CD14-positive monocyte (primary cell): Measurements from ENCODE around the gene TMEM135. TPM values are rescaled to one million over a fixed set of nuclear protein-coding genes. Genes with fewer than 3 reads are reported as not detected.

Experiments
- DNase-seq, 3 donors: peaks; one replicate each; pipeline ENCODE4 v3.0.0-alpha.2; 2011 to 2022
- H2AFZ ChIP-seq: 2 replicates; pipeline ENCODE4 v1.6.0; 2012; ENCODE audit warnings: mild to moderate bottlenecking, low read depth, low read length, inconsistent platforms; ENCODE audit not compliant: insufficient read depth, poor library complexity, severe bottlenecking
- H3K27ac ChIP-seq, 2 donors: 1 replicate in 1 of 2; 2 replicates in 1 of 2; pipeline ENCODE4 v1.5.1; 2012 to 2013; ENCODE audit warnings: low read length in 2 of 2, control low read depth in 1 of 2, inconsistent platforms in 1 of 2, low read depth in 1 of 2, mild to moderate bottlenecking in 1 of 2
- H3K27me3 ChIP-seq, 2 donors: one replicate each; pipeline versions ENCODE4 v1.6.0 to v1.6.1; 2011 to 2013; ENCODE audit warnings: low read length in 2 of 2; ENCODE audit not compliant: control insufficient read depth in 2 of 2, insufficient read depth in 2 of 2
- H3K36me3 ChIP-seq, 2 donors: replicated peaks in 1 of 2; 1 replicate in 1 of 2; 2 replicates in 1 of 2; pipeline versions ENCODE4 v1.5.1 to v1.6.1; 2012 to 2013; ENCODE audit warnings: low read length in 2 of 2, control low read depth in 1 of 2, inconsistent platforms in 1 of 2, mild to moderate bottlenecking in 1 of 2; ENCODE audit not compliant: insufficient read depth in 2 of 2, control insufficient read depth in 1 of 2
- H3K4me1 ChIP-seq, 2 donors: 1 replicate in 1 of 2; 2 replicates in 1 of 2; pipeline versions ENCODE4 v1.5.1 to v1.6.1; 2012 to 2013; ENCODE audit warnings: low read length in 2 of 2, control low read depth in 1 of 2, inconsistent platforms in 1 of 2, mild to moderate bottlenecking in 1 of 2, moderate library complexity in 1 of 2; ENCODE audit not compliant: insufficient read depth in 2 of 2, control insufficient read depth in 1 of 2
- H3K4me2 ChIP-seq: replicated peaks from 2 replicates; pipeline ENCODE3; 2012; ENCODE audit warnings: low read length, moderate library complexity, mild to moderate bottlenecking; ENCODE audit not compliant: poor library complexity, severe bottlenecking; ENCODE audit errors: extremely low read depth
- H3K4me3 ChIP-seq, 3 experiments: fragments of 200-600 bp in 1 of 3; sonication (generic) in 1 of 3; replicated peaks in 1 of 3; 1 replicate in 2 of 3; 2 replicates in 1 of 3; pipeline ENCODE4 v1.5.1; 2011 to 2013; ENCODE audit warnings: low read length in 3 of 3, mild to moderate bottlenecking in 3 of 3, control low read depth in 2 of 3, low read depth in 2 of 3, inconsistent platforms in 1 of 3, moderate library complexity in 1 of 3
- H3K79me2 ChIP-seq: 2 replicates; pipeline ENCODE4 v1.6.0; 2012; ENCODE audit warnings: mild to moderate bottlenecking, control low read depth, inconsistent platforms, low read length, moderate library complexity; ENCODE audit not compliant: insufficient read depth
- H3K9ac ChIP-seq: 2 replicates; pipeline ENCODE4 v1.6.0; 2017; ENCODE audit warnings: low read length, mild to moderate bottlenecking; ENCODE audit not compliant: insufficient read depth, poor library complexity, severe bottlenecking
- H3K9me3 ChIP-seq, 2 donors: replicated peaks in 1 of 2; 1 replicate in 1 of 2; 2 replicates in 1 of 2; pipeline versions ENCODE4 v1.5.1 to v1.6.1; 2012 to 2013; ENCODE audit warnings: low read length in 2 of 2, control low read depth in 1 of 2; ENCODE audit not compliant: control insufficient read depth in 1 of 2, insufficient read depth in 1 of 2
- H4K20me1 ChIP-seq: 2 replicates; pipeline ENCODE4 v1.6.0; 2012; ENCODE audit warnings: mild to moderate bottlenecking, low read length, control low read depth, moderate library complexity; ENCODE audit not compliant: insufficient read depth
- H3K27ac Mint-ChIP-seq, 7 donors: one replicate each; pipeline ENCODE4 v1.8.0; 2020; ENCODE audit warnings: mild to moderate bottlenecking in 7 of 7, mixed read lengths in 7 of 7, moderate library complexity in 6 of 7, inconsistent platforms in 2 of 7
- H3K27me3 Mint-ChIP-seq, 3 donors: one replicate each; pipeline ENCODE4 v1.8.0; 2021 to 2022; ENCODE audit warnings: low read depth in 3 of 3, mild to moderate bottlenecking in 3 of 3, mixed read lengths in 3 of 3, moderate library complexity in 3 of 3, inconsistent platforms in 1 of 3
- H3K36me3 Mint-ChIP-seq, 2 donors: one replicate each; pipeline ENCODE4 v1.8.0; 2020; ENCODE audit warnings: mixed read lengths in 2 of 2, inconsistent platforms in 1 of 2, mild to moderate bottlenecking in 1 of 2
- H3K4me1 Mint-ChIP-seq: one replicate; pipeline ENCODE4 v1.8.0; 2020; ENCODE audit warnings: mild to moderate bottlenecking, mixed read lengths
- H3K4me3 Mint-ChIP-seq, 2 donors: one replicate each; pipeline ENCODE4 v1.8.0; 2020; ENCODE audit warnings: mild to moderate bottlenecking in 2 of 2, mixed read lengths in 2 of 2, moderate library complexity in 1 of 2
- H3K9me3 Mint-ChIP-seq, 7 donors: one replicate each; pipeline ENCODE4 v1.8.0; 2020 to 2022; ENCODE audit warnings: mixed read lengths in 7 of 7, mild to moderate bottlenecking in 6 of 7, moderate library complexity in 6 of 7, inconsistent platforms in 2 of 7
- CTCF ChIP-seq: fragments of 200-600 bp; IDR thresholded peaks from one replicate; pipeline ENCODE4 v1.8.0; 2022; ENCODE audit warnings: antibody characterized with exemption, mild to moderate bottlenecking
- WGBS: methylation state at CpG from one replicate; pipeline ENCODE4 v1.1.5; 2013; ENCODE audit warnings: missing lambda C conversion rate; ENCODE audit not compliant: insufficient coverage; 5-methylcytosine and 5-hydroxymethylcytosine counted together
- intact Hi-C, 2 donors: fragments of 100-400 bp; cut with micrococcal nuclease; formaldehyde crosslinking; loops; one replicate each; pipeline versions ENCODE4 v1.15.0 to v1.15.1; 2023
- polyA plus RNA-seq, 3 donors: library from polyadenylated mRNA; depleted of rRNA in 1 of 3; unstranded in 2 of 3; stranded (reverse) in 1 of 3; fragments of 300-500 nt in 2 of 3; fragments of >200 nt in 1 of 3; fragmentation: Illumina TruSeq in 2 of 3; gene quantifications; 1 replicate in 2 of 3; 2 replicates in 1 of 3; pipeline ENCODE4 v1.2.3, GENCODE V29; 2012 to 2021

Gene TMEM135
- polyA plus RNA-seq, 3 donors = 2.7 to 8.4 (median 5.9) TPM

- intact Hi-C loops = no loop called here
- H3K4me2 ChIP-seq = no peak overlapping the region
- no peak for DNase-seq
- H3K27ac ChIP-seq = no peak overlapping the region
- H3K27me3 ChIP-seq = no peaks in the 10 kb centered on the region
- H3K27ac Mint-ChIP-seq = no peak overlapping the region
- no peak overlapping the region for H3K4me3 Mint-ChIP-seq
- no peak for TF ChIP-seq CTCF
- WGBS = no CpG with 5 or more reads among the region's 2 CpGs
- no peak overlapping the region for H2AFZ ChIP-seq
- no peaks in the 10 kb centered on the region for H4K20me1 ChIP-seq
- H3K4me1 Mint-ChIP-seq = no peaks in the 10 kb centered on the region
- H3K36me3 ChIP-seq = no peaks in the 10 kb centered on the region
- H3K9me3 Mint-ChIP-seq = peaks cover 0 to 9% (median 0%) of the 10 kb centered on the region in 7 donors
- H3K9me3 ChIP-seq = no peaks in the 10 kb centered on the region
- no peaks in the 10 kb centered on the region for H3K79me2 ChIP-seq
- H3K27me3 Mint-ChIP-seq = peaks cover 0 to 2% (median 0%) of the 10 kb centered on the region in 3 donors
- H3K4me1 ChIP-seq = no peaks in the 10 kb centered on the region
- H3K4me3 ChIP-seq = no peak overlapping the region
- H3K36me3 Mint-ChIP-seq = no peaks in the 10 kb centered on the region
- no peak overlapping the region for H3K9ac ChIP-seq
These were observed 186.1 kb downstream of the TMEM135 start for GRCh38 chr11:87223816-87224215.

GRCh38 chr11:87224486-87224885 is 186.8 kb downstream of the TMEM135 start:
- Histone ChIP-seq H4K20me1 (no peaks in the 10 kb centered on the region), H3K4me2 (no peak overlapping the region), H3K27ac (no peak overlapping the region), H3K9ac (no peak overlapping the region), H3K4me1 (no peaks in the 10 kb centered on the region), H2AFZ (no peak overlapping the region), H3K4me3 (no peak overlapping the region), H3K9me3 (no peaks in the 10 kb centered on the region), H3K27me3 (no peaks in the 10 kb centered on the region), H3K79me2 (no peaks in the 10 kb centered on the region), H3K36me3 (no peaks in the 10 kb centered on the region)
- Mint-ChIP-seq H3K27me3 (peaks cover 0 to 2% (median 0%) of the 10 kb centered on the region in 3 donors), H3K36me3 (no peaks in the 10 kb centered on the region), H3K9me3 (peaks cover 0 to 9% (median 0%) of the 10 kb centered on the region in 7 donors), H3K27ac (no peak overlapping the region), H3K4me3 (no peak overlapping the region), H3K4me1 (no peaks in the 10 kb centered on the region)
- DNase-seq = no peak
- no peak for TF ChIP-seq CTCF
- no CpG with 5 or more reads among the region's 1 CpG for WGBS
- intact Hi-C loops = no loop called here
